ENCODE data around the gene SORL1.

The SORL1 gene

DNA sequence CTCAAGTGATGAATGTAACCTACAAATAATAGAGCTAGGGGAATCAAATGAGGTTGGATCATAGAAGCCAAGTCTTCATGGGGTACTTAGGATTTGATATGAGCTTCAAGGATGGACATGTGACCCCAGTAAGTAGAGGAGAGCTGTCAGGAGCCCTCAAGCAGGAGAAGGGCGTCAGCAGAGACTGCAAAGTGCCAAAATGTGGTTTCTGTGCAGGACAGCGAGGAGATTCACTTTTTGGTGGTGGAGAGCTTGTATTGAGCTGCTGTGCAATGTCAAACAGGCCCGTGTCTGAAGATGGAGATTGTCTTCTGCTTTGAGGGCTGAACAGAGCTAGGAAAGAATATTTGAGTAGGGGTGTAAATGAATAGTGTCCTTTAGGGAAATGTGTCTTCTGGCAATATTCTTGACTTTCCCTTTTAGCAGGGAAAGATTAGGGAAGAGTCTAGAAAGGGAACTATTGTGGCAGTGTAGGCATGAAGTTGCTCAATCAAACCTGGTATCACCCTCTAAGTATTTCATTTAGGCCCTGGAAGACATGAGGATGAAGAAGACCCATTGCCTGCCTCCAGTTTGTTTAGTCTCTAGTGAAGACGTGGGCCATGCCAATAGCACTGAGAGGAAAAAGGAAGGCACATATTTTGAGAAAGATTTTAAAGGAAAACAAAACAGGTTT lies 31.8 kb downstream of the SORL1 start:
- no peak overlapping the region for H3K27ac ChIP-seq (ENCODE audit: insufficient read depth, low read depth, low read length, poor library complexity, severe bottlenecking)
- peaks cover 10% of the 10 kb centered on the region for H3K4me1 ChIP-seq (ENCODE audit: control insufficient read depth, insufficient read depth, low read length)
- no peaks in the 10 kb centered on the region for H3K9me3 ChIP-seq (ENCODE audit: control insufficient read depth, low read length)
- H3K27me3 ChIP-seq (ENCODE audit: control insufficient read depth, insufficient read depth, low read length, poor library complexity, severe bottlenecking), result no peaks in the 10 kb centered on the region
- H3K36me3 ChIP-seq (ENCODE audit: control insufficient read depth, insufficient read depth, low read length), result no peaks in the 10 kb centered on the region
- H3K4me3 ChIP-seq (ENCODE audit: insufficient read depth, low read depth, low read length), result no peak overlapping the region
- 95 to 96% methylated on average over 4 of the region's 4 CpGs for WGBS, 2 experiments

- 95 to 97% methylated on average over 7 of the region's 7 CpGs for WGBS, 2 experiments
- no peak overlapping the region for H3K27ac ChIP-seq (ENCODE audit: insufficient read depth, low read depth, low read length, poor library complexity, severe bottlenecking)
- H3K4me1 ChIP-seq (ENCODE audit: control insufficient read depth, insufficient read depth, low read length), result no peaks in the 10 kb centered on the region
- H3K27me3 ChIP-seq (ENCODE audit: control insufficient read depth, insufficient read depth, low read length, poor library complexity, severe bottlenecking), result no peaks in the 10 kb centered on the region
- H3K4me3 ChIP-seq (ENCODE audit: insufficient read depth, low read depth, low read length), result no peak overlapping the region
- no peaks in the 10 kb centered on the region for H3K9me3 ChIP-seq (ENCODE audit: control insufficient read depth, low read length)
- no peaks in the 10 kb centered on the region for H3K36me3 ChIP-seq (ENCODE audit: control insufficient read depth, insufficient read depth, low read length)
These were observed 33.1 kb downstream of the SORL1 start for GRCh38 chr11:121485216-121485615.

DNA sequence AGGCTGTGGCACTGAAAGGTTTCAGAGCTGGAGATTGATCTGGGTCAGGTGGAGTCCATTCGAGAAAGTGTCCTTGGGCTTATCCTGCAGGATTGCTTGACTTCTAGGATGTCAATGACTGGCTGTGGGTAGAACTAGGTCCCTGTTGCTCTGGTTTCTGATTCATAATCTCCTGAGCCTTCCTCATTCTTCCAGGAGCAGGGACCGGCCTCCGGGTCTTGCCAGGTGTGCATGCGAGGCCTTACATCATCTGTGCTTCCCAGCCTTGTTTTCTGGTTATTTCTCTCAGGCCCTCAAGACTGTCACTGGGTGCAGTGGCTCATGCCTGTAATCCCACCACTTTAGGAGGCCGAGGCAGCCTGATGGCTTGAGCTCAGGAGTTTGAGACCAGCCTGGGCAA lies 33.9 kb downstream of the SORL1 start:
- H3K4me1 ChIP-seq (ENCODE audit: control insufficient read depth, insufficient read depth, low read length), result no peaks in the 10 kb centered on the region
- H3K27me3 ChIP-seq (ENCODE audit: control insufficient read depth, insufficient read depth, low read length, poor library complexity, severe bottlenecking), result no peaks in the 10 kb centered on the region
- H3K4me3 ChIP-seq (ENCODE audit: insufficient read depth, low read depth, low read length), result no peak overlapping the region
- no peaks in the 10 kb centered on the region for H3K36me3 ChIP-seq (ENCODE audit: control insufficient read depth, insufficient read depth, low read length)
- no peak overlapping the region for H3K27ac ChIP-seq (ENCODE audit: insufficient read depth, low read depth, low read length, poor library complexity, severe bottlenecking)
- H3K9me3 ChIP-seq (ENCODE audit: control insufficient read depth, low read length), result no peaks in the 10 kb centered on the region
- WGBS, 2 experiments, result 90 to 91% methylated on average over 5 of the region's 5 CpGs

- H3K27me3 ChIP-seq (ENCODE audit: control insufficient read depth, insufficient read depth, low read length, poor library complexity, severe bottlenecking), result no peaks in the 10 kb centered on the region
- H3K4me3 ChIP-seq (ENCODE audit: insufficient read depth, low read depth, low read length), result no peak overlapping the region
- no peak overlapping the region for H3K27ac ChIP-seq (ENCODE audit: insufficient read depth, low read depth, low read length, poor library complexity, severe bottlenecking)
- no peaks in the 10 kb centered on the region for H3K4me1 ChIP-seq (ENCODE audit: control insufficient read depth, insufficient read depth, low read length)
- 82 to 93% methylated on average over 5 of the region's 6 CpGs for WGBS, 2 experiments
- no peaks in the 10 kb centered on the region for H3K9me3 ChIP-seq (ENCODE audit: control insufficient read depth, low read length)
- no peaks in the 10 kb centered on the region for H3K36me3 ChIP-seq (ENCODE audit: control insufficient read depth, insufficient read depth, low read length)
These were observed 35.1 kb downstream of the SORL1 start for GRCh38 chr11:121487191-121487590.

DNA sequence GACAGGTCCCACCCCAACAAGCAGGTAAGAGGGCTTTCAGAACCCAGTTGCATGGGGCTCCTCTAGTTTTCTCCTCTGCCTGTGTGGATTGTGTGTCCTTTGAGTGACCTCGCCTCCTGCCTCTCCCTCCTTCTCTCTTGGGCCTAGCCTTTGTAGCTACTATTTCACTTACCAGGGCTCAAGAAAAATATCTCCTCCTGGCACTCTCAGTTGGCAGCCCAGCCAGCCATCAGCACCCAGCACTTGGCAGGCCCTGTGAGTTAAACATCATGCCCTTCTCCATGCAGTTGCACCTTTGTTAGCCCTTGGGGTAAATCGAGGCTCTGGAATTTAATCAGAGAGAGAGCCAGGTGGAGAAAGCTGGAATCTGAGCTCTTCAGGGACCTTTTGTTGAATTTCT lies 36.1 kb downstream of the SORL1 start:
- Histone ChIP-seq H3K9me3 (ENCODE audit: control insufficient read depth, low read length) (no peaks in the 10 kb centered on the region), H3K4me1 (ENCODE audit: control insufficient read depth, insufficient read depth, low read length) (no peaks in the 10 kb centered on the region), H3K4me3 (ENCODE audit: insufficient read depth, low read depth, low read length) (no peak overlapping the region), H3K36me3 (ENCODE audit: control insufficient read depth, insufficient read depth, low read length) (no peaks in the 10 kb centered on the region), H3K27me3 (ENCODE audit: control insufficient read depth, insufficient read depth, low read length, poor library complexity, severe bottlenecking) (no peaks in the 10 kb centered on the region), H3K27ac (ENCODE audit: insufficient read depth, low read depth, low read length, poor library complexity, severe bottlenecking) (no peak overlapping the region)
- WGBS, 2 experiments, result 90 to 91% methylated on average over 2 of the region's 2 CpGs

GRCh38 chr11:121488641-121489040 lies 36.5 kb downstream of the SORL1 start:
- WGBS, 2 experiments, result 89 to 95% methylated on average over 6 of the region's 6 CpGs
- H3K4me3 ChIP-seq (ENCODE audit: insufficient read depth, low read depth, low read length), result no peak overlapping the region
- no peaks in the 10 kb centered on the region for H3K9me3 ChIP-seq (ENCODE audit: control insufficient read depth, low read length)
- H3K27ac ChIP-seq (ENCODE audit: insufficient read depth, low read depth, low read length, poor library complexity, severe bottlenecking), result no peak overlapping the region
- no peaks in the 10 kb centered on the region for H3K36me3 ChIP-seq (ENCODE audit: control insufficient read depth, insufficient read depth, low read length)
- no peaks in the 10 kb centered on the region for H3K4me1 ChIP-seq (ENCODE audit: control insufficient read depth, insufficient read depth, low read length)
- H3K27me3 ChIP-seq (ENCODE audit: control insufficient read depth, insufficient read depth, low read length, poor library complexity, severe bottlenecking), result no peaks in the 10 kb centered on the region

DNA sequence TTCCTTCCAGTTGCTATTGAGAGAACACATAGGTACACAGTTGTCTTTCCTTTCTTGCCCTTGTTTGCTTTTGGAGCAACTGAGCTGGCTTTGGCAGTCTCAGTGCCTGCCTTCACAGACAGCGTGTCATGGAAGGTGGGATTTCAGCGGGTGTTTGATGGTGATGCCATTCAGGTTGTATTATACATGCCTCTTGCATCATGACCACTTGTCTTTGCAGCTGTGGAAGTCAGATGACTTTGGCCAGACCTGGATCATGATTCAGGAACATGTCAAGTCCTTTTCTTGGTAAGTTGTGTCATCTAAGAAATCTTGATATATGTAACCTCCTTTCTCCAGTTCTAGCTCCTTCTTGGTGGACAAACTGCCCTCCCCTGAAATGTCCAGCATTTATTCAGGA lies 37.7 kb downstream of the SORL1 start:
- Histone ChIP-seq H3K4me3 (ENCODE audit: insufficient read depth, low read depth, low read length) (no peak overlapping the region), H3K27ac (ENCODE audit: insufficient read depth, low read depth, low read length, poor library complexity, severe bottlenecking) (no peak overlapping the region), H3K4me1 (ENCODE audit: control insufficient read depth, insufficient read depth, low read length) (no peaks in the 10 kb centered on the region), H3K27me3 (ENCODE audit: control insufficient read depth, insufficient read depth, low read length, poor library complexity, severe bottlenecking) (no peaks in the 10 kb centered on the region), H3K36me3 (ENCODE audit: control insufficient read depth, insufficient read depth, low read length) (no peaks in the 10 kb centered on the region), H3K9me3 (ENCODE audit: control insufficient read depth, low read length) (no peaks in the 10 kb centered on the region)
- 93 to 96% methylated on average over 2 of the region's 2 CpGs for WGBS, 2 experiments

DNA sequence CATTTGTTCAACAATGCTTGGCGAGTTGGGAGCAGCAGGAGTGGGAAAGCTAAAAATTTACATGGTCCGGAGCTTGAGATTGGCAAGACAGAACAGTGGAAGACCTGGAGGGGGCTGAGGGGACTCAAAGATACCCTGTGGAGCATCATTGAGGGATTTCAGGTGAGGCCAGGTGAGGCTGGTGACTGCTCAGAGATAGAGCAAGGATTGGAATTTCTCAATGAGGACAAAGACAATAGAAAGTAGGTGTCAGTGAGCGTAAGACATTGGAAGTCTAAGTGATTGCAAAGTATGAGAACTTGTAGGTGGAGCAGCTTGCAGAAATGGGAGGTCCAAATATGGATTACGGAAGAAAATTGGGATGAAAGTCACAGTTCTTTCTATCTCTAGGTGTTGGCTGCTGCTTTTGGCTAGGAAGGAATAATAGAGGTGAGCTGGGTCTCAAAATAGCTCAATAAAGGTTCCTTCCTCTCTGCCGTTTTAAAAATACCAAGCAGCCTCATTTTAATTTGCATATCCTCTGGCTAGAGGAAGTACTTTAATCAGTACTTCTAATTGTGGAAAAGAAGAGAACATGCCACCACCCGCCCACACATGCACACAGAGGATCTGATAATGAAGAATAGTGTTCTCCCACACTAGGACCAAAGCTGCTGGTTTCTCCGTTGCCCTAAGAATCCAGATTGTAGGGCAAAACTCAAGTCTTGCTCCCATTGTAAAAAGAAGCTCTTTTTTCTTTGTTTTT lies 42.4 kb downstream of the SORL1 start:
- H3K27me3 ChIP-seq (ENCODE audit: control insufficient read depth, insufficient read depth, low read length, poor library complexity, severe bottlenecking), result no peaks in the 10 kb centered on the region
- no peaks in the 10 kb centered on the region for H3K9me3 ChIP-seq (ENCODE audit: control insufficient read depth, low read length)
- no peak overlapping the region for H3K4me3 ChIP-seq (ENCODE audit: insufficient read depth, low read depth, low read length)
- peaks cover 4% of the 10 kb centered on the region for H3K4me1 ChIP-seq (ENCODE audit: control insufficient read depth, insufficient read depth, low read length)
- H3K27ac ChIP-seq (ENCODE audit: insufficient read depth, low read depth, low read length, poor library complexity, severe bottlenecking), result no peak overlapping the region
- peaks cover 14% of the 10 kb centered on the region for H3K36me3 ChIP-seq (ENCODE audit: control insufficient read depth, insufficient read depth, low read length)
- 91 to 92% methylated on average over 6 to 7 of the region's 7 CpGs for WGBS, 2 experiments

DNA sequence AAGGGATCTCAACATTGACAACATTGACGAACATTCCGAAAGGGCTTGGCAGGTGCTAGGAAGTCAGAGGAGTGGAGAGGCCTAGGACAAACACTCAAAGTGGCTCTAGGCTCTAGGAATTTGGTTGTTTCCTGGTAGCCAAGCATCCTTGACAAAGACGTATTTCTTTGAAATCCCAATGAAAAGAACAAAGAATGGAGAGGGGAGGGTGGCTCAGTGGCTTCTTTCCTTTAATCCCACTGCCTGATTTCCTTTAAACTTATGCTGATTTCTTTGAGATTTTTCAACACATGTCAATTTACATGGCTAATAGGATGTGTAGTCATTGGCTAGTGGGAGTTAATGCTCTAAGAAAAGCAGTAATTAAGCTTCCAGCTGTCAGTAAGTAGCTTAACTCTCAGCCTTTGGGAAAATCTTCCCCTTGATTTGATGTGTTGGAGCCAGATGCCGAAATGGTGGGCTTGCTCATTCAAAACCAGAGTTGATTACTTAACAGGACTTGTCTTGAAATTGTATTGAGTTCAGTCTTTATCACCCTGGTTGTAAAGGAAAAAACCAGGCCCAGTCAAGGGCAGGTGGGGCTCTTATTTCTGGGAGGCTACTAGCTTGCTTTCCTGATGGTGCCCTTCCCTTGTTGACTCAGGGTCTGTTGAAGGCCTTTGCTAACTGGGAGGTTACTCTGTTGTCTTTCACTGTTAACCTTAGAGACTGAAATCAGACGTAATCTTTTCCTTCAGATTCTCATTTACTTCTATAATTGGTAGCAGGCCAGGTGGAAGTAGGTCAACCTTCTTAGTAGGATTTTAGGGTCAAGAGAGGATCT lies 45.3 kb downstream of the SORL1 start:
- 21 to 35% methylated on average over 4 to 5 of the region's 5 CpGs for WGBS, 2 experiments
- Histone ChIP-seq H3K4me3 (ENCODE audit: insufficient read depth, low read depth, low read length) (no peak overlapping the region), H3K9me3 (ENCODE audit: control insufficient read depth, low read length) (no peaks in the 10 kb centered on the region), H3K27ac (ENCODE audit: insufficient read depth, low read depth, low read length, poor library complexity, severe bottlenecking) (peak overlapping the region; percentile 79), H3K4me1 (ENCODE audit: control insufficient read depth, insufficient read depth, low read length) (peaks cover 4% of the 10 kb centered on the region), H3K27me3 (ENCODE audit: control insufficient read depth, insufficient read depth, low read length, poor library complexity, severe bottlenecking) (no peaks in the 10 kb centered on the region), H3K36me3 (ENCODE audit: control insufficient read depth, insufficient read depth, low read length) (peaks cover 23% of the 10 kb centered on the region)

GRCh38 chr11:121499405-121499804 lies 47.3 kb downstream of the SORL1 start:
- Histone ChIP-seq H3K4me1 (ENCODE audit: control insufficient read depth, insufficient read depth, low read length) (peaks cover 4% of the 10 kb centered on the region), H3K27me3 (ENCODE audit: control insufficient read depth, insufficient read depth, low read length, poor library complexity, severe bottlenecking) (no peaks in the 10 kb centered on the region), H3K4me3 (ENCODE audit: insufficient read depth, low read depth, low read length) (no peak overlapping the region), H3K27ac (ENCODE audit: insufficient read depth, low read depth, low read length, poor library complexity, severe bottlenecking) (no peak overlapping the region), H3K36me3 (ENCODE audit: control insufficient read depth, insufficient read depth, low read length) (peaks cover 23% of the 10 kb centered on the region), H3K9me3 (ENCODE audit: control insufficient read depth, low read length) (no peaks in the 10 kb centered on the region)
- WGBS, 2 experiments, result 80 to 89% methylated on average over 2 of the region's 2 CpGs
